ENCODE results near the gene MTUS2.

DNA sequence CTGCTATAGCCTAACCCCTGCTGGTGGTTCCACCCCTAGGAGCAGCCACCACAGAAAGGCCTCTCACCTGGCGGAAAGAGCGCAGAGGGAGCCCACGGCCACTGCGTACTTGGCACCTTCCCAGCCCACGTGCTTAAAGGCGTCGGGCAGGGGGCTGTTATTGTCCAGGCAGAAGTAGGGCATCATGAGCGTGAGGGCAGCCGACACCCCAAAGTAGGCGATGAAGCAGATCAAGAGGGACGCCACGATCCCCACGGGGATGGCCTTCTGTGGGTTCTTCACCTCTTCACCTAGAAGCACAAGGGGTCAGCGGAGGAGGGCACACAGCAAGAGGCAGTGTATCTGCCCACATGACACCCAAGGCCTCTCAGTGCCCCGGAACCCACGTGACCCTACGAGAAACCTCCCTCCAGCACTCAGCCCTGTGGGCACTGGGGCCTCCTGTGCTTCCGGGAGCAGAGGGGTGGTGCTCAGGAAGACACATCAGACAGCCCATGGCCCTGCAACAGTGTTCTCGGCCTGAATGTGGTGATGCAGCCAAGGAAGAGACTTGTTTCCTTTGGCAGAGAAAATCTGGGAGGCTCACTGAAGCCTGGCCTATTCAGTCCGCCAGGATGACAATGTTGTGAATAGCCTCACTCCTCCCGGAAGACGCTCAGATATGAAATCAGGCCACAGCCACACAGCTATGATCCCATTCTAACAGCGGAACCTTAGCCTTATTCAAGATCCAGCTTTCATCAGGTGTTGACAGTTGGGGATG, 703.2 kb downstream of the MTUS2 start:
- TF ChIP-seq, protein P1, sequence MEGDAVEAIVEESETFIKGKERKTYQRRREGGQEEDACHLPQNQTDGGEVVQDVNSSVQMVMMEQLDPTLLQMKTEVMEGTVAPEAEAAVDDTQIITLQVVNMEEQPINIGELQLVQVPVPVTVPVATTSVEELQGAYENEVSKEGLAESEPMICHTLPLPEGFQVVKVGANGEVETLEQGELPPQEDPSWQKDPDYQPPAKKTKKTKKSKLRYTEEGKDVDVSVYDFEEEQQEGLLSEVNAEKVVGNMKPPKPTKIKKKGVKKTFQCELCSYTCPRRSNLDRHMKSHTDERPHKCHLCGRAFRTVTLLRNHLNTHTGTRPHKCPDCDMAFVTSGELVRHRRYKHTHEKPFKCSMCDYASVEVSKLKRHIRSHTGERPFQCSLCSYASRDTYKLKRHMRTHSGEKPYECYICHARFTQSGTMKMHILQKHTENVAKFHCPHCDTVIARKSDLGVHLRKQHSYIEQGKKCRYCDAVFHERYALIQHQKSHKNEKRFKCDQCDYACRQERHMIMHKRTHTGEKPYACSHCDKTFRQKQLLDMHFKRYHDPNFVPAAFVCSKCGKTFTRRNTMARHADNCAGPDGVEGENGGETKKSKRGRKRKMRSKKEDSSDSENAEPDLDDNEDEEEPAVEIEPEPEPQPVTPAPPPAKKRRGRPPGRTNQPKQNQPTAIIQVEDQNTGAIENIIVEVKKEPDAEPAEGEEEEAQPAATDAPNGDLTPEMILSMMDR (IDR thresholded peaks at IDR 0.05; ENCODE audit: low read depth, low read length, poor library complexity, severe bottlenecking) = no peak
- no peak for TF ChIP-seq EZH2phosphoT487 (IDR thresholded peaks at IDR 0.05; ENCODE audit: borderline replicate concordance, low read length)

Measured in DOHH2 (cell line).